Measurements from ENCODE around the gene TBXA2R.

DNA sequence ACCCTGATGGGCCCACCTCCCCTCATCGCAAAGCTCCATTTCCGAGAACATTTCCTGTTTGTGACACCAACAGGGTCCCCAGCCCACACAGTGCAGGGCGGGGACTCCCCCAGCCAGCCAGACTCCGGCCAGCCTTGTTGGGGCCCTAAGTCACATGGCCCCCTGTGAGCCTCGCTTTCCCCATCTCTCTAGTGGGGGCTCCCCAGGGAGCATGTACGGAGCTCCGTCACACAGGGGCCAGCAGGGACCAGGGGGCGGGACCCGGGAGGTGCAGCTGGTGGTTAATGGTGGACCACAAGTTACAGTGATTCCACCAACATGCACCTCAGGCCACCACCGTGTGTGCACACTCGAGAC is 1.7 kb downstream of the TBXA2R start:
- TF ChIP-seq POLR2AphosphoS5 (IDR thresholded peaks at IDR 0.05; ENCODE audit: low read depth, low read length), result no peak
- no peak for TF ChIP-seq POU2F2 (IDR thresholded peaks at IDR 0.05; ENCODE audit: low read depth, low read length)
- no peak for TF ChIP-seq POLR2A (IDR thresholded peaks at IDR 0.05; ENCODE audit: low read depth, low read length)
- TF ChIP-seq TAF1 (IDR thresholded peaks at IDR 0.05; ENCODE audit: low read depth, low read length), result no peak
- no peak for TF ChIP-seq SPI1 (IDR thresholded peaks at IDR 0.05; ENCODE audit: low read depth, low read length)
- TF ChIP-seq PAX5 (IDR thresholded peaks at IDR 0.05; ENCODE audit: insufficient read depth, low read length, severe bottlenecking), result no peak
